Dedifferentiated amniotic fluid mesenchymal stem cell (primary cell): ENCODE results near the gene C17orf50.
"Not testable (repeated sequence)": the region's sequence is repeated elsewhere in the genome, so short reads cannot be mapped to it uniquely, and the experiment has no call there.

Source experiments
- DNase-seq: peaks from one replicate; pipeline ENCODE4 v3.0.0-alpha.2; 2016; ENCODE audit errors: extremely low spot score

C17orf50 gene

DNA sequence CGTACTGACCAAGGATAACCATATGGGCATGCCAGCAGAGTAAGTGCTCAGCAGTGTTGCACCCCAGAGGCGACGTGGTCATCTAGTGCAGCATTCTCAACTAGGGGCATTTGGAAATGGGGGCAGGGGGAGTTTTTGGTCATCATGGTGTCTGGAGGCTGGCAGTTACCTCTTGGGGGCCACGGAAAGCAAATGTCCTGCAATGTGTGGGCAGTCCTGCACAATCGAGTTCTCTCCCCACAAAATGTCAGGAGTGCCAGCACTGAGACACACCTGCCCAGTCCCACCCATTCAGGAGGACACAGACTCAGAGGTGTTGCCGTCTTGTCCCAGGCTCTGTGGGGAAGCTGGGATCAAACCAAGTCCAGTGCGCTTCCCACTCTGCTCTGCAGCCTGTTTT is 26.3 kb upstream of the C17orf50 start:
- DNase-seq: no peak

DNA sequence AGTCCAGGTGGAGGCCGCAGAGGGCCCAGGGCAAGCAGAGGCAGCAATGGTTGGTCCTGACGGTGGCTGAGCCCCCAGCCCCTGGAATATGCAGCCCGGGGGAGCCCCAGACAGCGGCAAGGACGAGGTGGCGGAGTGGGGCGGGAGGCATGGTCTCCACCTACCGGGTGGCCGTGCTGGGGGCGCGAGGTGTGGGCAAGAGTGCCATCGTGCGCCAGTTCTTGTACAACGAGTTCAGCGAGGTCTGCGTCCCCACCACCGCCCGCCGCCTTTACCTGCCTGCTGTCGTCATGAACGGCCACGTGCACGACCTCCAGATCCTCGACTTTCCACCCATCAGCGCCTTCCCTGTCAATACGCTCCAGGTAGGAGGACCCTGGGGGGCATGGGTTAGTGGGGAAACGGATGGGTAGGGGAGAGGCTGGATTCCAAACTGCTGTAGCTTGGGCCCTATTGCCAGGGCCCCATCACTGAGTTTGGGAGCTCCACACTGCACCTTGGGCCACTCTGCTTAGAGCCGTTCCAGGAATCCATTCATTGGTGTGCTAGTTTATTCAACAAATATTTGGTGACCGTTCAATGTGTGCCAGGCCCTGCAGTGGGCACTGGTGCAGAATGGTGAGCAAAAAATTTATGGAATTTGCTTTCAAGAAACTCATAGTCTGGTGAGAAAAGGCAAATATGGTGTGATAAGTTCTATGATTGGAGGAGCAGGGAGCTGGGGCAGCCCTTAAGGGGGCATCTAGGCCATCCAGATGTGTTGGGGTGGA is 25.5 kb upstream of the C17orf50 start:
- DNase-seq: no peak

DNA sequence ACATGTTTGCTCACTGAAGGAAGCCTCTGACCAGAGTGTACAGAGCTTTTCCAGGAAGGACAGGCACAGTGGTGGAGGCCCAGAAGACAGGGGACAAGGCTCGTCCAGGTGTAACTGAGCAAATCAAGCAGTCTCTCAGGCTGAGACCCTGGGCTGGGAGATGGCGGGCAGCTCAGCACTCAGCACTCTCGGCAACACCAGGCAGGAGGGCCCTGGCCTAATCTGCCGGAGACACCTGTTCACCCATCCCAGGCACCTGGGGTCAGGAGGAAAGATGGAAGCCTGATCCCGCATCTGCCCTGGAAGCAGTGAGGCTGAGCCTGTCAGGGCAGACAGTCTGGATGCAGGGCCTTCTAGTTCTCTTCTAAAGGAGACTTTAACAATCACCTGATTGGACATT is 24.5 kb upstream of the C17orf50 start:
- no peak for DNase-seq

DNA sequence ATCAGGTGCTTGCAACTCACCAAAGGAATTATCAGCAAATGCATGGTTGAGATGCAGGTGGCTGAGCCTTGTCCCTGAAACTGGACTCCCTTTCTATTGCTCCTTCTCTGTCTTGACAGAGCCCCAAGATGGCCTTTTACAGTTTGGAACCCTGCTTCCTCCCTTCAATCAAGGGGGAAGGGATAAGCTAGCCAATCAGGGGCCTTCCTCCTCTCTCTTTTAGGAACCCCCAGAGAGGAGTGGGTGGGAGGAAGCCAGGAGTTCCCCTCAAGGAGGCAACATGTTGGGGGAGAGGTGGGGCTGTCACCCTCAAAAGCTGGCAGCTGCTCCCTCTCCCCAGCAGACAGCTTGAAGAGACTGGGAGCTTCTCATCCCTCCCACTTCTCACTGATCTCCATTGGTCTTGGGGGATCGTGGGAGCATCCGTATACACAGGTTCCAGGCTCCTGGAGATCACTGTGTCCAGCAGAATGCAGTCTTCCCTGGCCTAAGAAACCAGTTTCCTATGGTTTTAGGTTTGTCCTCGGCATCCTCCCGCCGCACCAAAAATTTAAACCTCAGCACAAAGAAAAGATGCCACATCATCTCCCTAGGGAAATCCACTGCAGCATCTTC is 22.1 kb upstream of the C17orf50 start:
- DNase-seq: no peak

DNA sequence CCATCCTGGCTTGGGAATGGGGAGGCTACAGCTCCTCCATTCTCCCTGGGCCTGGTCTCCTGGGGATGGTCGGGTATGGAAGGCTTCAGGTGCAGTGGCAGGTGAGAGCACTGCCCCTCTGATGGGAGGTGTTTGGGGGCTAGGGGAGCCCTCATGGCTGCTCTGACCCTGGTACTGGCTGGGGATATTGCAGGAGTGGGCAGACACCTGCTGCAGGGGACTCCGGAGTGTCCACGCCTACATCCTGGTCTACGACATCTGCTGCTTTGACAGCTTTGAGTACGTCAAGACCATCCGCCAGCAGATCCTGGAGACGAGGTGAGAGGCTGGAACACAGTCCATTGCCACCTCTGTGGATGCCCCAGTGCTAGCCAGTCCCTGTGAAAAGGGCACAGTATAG is 20.5 kb upstream of the C17orf50 start:
- no peak for DNase-seq

DNA sequence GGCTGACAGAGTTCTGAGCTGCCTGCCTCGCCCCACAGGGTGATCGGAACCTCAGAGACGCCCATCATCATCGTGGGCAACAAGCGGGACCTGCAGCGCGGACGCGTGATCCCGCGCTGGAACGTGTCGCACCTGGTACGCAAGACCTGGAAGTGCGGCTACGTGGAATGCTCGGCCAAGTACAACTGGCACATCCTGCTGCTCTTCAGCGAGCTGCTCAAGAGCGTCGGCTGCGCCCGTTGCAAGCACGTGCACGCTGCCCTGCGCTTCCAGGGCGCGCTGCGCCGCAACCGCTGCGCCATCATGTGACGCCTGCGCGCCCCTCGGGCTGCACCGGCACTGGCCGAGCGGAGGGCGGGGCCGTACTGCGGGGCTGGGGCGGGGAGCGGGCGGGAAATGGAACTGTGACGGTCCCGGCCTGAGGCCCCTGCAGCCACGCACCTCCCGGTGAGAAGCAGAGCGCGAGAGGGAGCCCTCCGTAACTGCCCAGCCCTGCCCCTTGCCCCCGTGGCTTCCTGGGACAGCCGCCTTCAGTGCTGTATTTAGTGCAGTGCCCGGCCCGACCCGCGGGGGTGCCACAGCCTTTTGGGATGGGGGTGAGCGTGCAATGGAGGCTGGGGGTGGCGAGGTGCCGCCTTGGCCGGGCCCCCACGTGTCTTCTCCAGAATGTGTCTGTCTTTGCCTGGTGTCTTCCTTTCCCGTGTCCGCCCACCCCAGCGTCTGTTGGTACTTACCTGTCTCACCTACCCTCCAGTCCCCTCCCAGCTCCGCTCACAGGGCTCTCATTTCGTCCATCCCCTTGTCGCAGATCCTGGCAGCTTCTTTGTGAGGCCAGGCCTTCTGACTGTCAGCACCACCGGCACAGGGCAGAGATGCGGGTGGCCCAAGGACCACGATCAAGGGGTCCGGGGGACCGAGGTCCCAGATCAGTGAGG is 19.4 kb upstream of the C17orf50 start:
- no peak for DNase-seq

DNA sequence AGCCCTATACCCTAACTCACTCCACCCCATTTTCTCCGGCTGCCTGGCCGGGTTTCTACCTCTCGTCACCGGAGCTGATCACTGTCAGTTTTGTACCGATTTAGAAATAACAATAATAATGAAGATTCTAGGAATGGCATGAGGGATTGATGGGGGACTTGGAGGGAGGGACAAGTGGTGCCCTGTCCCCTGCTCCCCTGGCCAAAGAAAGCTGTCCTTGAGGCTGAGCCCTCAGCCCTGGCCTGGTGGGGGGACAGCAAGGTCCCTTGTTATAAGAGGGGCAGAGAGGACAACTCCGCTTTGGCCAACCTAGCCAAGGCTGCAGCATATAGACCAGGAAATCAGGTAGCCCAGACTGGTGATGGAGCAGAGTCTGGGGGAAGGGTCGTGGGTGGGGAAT is 18.2 kb upstream of the C17orf50 start:
- DNase-seq: no peak

DNA sequence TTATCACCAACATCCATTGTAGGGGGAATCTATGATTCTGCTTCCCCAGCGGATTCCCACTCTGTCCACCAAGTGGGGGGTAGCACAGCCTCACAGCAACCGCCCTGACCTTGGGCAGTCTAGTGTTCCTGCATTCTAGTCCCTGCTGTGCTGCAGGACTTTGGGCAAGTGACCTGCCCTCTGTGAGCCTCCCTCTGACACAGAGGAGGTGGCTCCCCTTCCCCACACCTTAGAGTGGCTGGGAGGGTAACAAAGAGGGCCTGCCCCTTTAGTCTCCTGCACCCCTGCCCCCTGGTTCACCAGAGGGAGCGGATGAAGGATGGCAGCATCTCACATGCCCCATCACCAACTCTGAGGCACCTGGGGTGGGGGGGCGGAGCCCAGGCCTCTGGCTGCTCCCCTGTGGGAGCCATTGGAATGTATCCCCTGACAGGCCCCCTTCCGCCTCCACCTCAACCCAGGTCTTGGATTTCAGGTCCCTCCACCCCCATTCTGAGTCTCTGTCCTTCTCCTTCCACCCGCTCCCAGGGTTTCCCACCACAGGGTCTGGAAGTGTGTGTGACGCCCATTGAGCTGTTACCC is 17.7 kb upstream of the C17orf50 start:
- DNase-seq: no peak

DNA sequence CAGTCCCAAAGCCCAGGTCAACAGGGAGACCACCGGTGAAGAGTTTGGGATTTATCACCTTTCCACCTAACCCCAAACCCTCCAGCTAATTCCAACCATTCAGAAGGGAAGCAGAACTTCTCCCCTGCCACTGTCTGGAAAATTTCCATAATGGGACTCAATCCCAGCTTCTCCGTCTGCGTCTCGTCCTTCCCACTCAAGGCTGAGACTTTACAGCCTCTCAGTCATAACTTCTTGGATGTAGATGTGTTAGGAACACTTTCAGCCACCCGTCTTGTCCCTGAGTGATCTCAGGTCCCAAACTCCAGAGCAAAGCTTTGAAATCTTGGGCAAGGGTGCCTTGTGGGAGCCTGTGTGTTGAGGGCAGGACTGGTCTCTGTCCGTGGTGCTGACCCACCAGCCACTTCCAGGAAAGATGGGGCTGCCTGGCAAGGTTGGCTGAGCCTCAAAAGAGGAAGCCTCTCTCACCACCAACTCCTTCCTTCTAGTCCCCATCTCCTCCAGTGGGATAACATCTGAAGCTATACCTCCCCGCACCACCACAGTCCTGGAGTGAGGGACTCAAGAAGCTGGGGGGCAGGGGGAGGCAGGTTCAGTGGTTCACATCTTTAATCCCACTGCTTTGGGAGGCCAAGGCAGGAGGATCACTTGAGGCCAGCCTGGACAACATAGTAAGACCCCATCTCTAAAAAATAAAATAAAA is 16.9 kb upstream of the C17orf50 start:
- DNase-seq: no peak

DNA sequence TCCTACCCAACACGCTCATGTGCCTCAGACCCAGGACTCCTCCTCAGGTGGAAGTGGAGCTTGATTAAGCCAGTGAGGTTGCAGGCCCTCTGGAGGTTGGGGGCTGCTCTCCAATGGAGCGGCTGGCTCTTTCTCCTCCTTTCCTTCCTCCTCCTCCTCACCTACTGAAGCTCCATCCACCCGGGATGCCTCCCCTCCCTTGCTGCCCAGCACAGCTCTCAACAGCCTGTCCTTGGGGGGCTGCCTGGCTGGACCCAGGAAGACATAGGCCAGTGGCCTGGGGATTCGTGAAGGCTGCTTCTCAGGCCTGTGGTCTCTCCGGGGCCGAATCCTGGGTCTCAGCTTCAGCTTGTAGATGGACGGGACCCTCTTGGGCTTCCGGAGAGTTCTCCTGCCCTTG is 15.9 kb upstream of the C17orf50 start:
- no peak for DNase-seq

DNA sequence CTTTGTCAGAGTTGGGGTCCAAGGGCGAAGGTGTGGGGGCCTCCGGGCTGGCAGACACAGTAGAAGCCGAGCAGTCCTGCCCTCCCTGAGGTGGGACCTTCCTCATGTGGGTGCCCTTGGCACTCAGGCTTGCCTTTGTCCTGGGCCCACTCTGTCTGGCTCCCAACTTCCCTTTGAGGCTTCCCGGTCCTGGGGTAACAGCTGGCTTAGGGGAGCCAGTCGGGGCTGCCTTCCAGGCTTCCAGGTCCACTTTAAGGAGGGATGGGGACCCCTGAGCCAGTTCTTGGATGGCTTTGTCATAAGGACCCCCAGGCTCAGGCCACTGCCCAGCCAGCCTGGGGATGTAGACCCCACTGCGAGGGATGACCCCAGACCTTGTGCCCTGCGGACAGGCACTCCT is 15.4 kb upstream of the C17orf50 start:
- DNase-seq: no peak

DNA sequence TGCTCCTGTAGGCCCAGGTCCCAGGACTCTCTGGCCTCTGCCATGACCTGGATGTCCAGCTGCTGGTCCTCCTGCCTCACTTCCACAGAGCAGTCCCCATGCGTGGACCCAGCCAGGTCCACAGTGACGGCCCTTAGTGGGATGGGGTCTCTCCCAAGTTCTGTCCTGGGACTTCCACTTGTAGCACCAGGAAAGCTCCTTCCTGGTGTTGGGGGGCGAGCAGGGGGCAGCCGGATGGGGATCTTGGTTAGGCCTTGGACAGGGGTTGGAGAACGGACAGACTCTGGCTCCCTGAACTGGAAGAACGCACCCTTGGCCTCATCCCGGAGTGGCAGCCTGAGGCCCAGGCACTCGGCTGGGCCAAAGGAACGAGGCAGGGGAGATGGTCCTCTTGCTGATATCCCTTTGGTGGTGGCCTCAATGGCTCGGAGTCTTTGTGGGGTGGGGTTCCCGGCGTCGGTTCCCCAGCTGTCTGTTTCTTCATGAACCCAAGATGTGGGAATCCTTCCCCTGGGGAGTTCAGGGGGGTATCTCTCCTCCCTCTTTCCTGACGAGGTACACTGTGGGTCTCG is 14.9 kb upstream of the C17orf50 start:
- no peak for DNase-seq

DNA sequence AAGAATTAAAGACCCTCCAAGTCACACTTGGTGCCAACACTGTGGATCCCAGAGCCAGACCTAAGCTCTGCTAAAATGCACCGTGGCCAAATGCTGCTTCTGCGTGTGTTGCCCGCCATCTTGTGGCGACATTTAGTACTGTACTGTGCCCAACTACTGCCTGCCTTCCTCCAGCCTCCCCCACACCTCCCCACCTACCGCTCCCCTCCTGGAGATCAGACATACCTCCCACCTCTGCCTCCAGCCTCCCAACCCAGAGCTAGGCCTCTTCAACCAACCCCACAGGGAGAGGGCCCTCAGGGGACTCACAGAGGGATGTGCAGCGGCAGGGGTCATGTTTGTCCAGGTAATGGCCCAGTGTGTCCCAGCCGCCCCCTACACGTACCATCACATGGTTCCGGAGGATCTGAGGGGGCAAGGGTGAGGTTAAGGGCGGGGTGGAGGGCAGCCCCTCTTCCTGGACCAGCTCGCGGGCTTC is 13.1 kb upstream of the C17orf50 start:
- DNase-seq: peak; percentile 77

DNA sequence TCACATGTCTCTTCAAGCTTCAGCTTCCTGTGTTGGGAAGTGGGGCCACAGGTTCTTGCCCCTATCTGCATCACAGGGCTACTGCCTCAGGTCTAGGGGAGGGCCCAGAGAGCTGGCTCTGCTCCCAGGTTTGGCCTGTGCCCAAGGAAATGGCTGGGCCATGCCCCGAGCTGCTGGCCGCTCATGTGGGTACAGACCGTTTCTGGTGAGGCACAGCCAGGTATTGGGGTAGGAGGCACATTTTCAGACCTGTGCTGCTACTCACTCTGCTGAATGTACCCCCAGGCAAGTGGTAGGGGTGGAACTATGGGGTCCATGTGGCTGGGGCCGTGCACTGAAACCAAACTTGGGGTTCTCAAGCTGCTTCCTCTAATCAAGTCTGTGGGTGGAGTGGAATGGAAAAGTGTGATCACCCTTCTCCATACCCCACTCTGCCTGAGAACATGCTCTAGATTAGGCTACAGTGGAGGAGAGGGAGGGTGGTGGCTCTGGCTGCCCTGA is 12.3 kb upstream of the C17orf50 start:
- no peak for DNase-seq

DNA sequence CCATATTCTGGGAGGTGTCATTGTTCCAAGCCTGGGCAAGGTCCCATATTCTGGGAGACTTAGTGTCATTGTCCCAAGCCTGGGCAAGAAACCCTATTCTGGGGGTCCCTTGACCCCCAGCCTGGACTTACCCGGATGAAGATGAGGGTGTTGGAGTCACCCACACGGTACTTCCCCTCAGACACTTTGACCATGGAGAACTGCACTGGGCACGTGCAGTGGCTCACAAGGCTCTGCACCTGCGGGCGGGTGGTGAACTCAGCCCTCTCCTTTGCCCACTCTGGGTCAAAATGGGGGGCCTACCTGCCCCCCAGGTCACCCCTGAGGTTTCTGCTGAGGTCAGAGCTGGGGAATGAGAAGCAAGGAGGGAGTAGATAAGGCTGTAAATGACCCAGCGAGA is 11.7 kb upstream of the C17orf50 start:
- no peak for DNase-seq

DNA sequence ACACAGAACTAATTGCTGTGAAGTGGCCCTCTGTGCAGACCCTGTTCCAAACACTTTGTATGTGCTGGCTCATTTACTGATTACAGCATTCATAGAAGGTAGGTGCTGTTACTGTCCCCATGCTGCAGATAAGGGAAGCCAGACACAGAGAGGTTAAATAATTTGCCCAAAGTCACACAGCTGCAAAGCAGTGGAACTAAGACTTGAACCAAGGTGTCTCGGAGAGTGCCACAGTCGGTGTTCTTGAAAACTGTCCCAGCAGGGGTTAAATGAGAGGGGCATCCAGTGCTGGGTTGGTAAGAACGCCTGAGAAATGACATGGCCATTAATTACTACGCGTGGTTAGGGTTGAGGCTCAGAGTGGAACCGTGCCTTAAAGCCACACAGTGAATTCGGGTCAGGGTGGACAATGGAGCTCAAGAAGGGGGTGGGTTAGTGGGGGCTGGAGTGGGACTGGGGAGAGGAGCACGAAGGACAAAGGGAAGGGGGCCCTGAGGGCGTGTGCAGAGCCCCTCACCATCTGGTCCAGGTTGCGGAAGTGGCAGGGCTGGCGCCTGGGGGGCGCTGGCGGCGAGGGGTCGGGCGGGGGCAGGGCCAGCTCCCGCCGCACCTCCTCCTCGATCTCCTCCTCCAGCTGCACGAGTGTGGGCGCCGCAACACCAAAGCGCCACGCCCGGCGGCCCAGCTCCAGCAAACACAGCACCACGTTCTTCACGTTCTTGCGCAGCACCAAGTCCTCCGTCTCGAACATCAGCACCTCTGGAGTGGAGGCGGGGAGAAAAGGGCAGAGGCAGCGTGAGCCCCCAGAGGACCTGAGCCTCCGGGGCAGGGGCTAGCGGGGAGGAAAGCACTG is 10.9 kb upstream of the C17orf50 start:
- DNase-seq: no peak

DNA sequence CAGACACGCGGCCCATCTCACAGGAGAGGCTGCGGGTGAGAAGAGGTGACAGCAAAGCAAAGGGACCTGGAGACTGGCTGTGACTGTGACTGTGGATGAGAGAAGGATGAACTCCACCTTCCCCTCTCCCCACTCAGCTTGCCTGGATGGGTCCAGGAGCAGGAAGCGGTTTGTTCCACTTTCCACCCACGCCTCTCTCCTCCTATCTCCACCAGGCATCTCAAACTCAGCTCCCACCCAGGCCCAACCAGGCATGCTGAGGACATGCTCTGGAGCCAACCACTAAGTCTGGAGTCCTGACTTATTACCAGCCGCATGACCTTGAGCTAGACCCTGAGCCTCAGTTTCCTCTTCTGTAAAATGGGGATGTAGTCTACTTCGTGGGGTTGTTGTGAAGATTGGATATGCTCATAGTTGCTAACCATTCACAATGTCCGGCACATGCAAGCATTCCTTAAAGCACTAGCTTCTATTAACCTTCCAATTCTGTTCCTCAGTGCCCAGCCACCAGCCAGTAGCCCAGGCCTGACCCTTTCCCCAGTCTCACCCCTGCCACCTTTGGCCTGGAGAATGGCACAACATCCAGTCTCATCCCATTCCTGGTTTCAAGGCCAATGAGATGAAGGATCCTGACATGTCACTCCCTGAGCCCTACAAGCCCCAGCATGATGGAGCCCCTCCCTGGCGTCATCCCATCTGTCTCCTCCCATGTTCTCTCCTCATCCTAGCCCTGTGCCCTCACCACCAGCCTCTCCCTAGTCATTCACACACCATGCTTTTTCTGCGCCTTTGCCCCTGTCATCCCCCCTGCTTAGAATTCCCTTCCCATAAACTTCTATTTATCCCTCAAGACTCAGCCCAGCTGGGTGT is 9.9 kb upstream of the C17orf50 start:
- no peak for DNase-seq

DNA sequence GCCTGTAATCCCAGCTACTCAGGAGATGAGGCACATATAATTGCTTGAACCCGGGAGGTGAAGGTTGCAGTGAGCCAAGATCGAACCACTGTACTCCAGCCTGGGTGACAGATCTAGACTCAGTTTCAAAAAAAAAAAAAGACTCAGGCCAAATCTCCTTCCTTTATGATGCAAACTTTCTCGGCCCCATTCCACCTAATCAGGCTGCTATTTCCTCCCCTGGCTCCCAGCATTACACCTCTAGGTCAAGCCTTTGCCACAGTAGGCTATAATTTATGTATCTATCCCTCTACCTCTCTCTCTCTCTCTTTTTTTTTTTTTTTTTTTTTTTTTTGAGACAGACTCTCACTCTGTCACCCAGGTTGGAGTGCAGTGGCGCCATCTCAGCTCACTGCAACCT is 9.1 kb upstream of the C17orf50 start:
- DNase-seq: not testable (repeated sequence)

DNA sequence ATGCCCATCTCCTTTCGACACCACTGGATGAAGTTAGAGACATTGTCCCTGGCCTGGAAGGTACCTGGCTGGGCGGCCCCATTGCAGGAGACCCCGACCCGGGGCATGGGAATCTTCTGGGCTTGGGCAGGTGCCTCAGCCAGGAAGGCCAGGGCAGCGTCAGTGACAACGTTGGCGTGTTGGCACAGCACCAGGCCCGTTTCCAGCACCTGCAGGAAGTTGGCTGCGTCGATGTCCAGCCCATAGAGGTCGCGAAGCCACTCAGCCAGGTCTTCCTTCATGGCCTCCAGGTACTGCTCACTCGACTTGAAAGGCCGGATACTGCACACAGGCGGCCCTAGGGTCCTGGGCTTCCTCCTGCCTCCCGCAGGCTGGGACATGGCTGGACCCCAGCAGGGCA is 8.2 kb upstream of the C17orf50 start:
- DNase-seq: no peak
